GM12892 (cell line): ENCODE data around the gene SETD1A.

Experiments used
- POLR2A ChIP-seq: IDR thresholded peaks from 2 replicates; pipeline ENCODE4 v1.6.1; 2011; ENCODE audit warnings: low read depth, low read length, control low read depth
- POLR2AphosphoS5 ChIP-seq: IDR thresholded peaks from 2 replicates; pipeline ENCODE4 v1.6.1; 2011; ENCODE audit warnings: low read depth, low read length, control low read depth
- TAF1 ChIP-seq: IDR thresholded peaks from 2 replicates; pipeline ENCODE4 v1.6.1; 2011; ENCODE audit warnings: low read depth, mild to moderate bottlenecking, control low read depth, low read length, borderline replicate concordance

DNA sequence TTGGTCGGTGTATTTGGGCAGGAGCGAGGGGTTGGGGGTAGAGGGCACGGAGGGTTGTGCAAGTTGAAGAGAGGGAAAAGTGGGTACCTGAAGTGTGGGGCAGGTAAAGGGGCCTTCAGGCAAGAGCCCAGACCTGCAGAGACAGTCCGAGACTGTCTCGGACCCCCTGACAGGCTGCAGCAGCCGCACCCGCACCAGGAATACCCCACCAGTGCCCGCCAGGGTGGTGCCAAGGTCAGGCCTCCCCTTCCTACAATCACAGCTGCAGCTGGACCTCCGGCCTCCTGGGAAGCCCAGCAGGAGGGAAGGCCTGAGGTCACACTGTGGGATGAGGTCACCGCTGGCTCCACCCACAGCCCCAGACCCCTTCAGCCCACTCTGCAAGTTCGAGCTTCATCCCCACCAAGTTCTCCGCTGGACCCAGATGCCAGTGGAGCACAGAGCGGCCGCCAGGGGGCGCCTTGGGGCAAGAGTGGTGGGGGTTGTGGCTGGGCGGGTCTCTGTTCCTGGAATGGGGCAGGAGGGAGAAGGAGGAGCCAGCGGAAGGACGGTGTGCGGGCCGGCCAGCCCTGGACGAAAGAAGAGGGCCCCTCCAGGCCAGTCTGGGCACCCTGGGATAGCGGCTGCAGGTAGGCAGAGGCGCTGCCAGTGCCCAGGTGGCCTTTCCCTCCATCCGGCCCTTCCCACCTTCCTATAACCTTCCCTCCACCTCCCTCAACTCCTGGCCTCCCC is 27.3 kb downstream of the SETD1A start, which contains the start of gene HSD3B7:
- TF ChIP-seq POLR2A (no peak), POLR2AphosphoS5 (no peak; the same call in 1 of the 2 replicates), TAF1 (no peak)
